Endometrium (tissue), 2 donors: Measurements from ENCODE around the gene PCDHA8.
"Not testable (repeated sequence)": the region's sequence is repeated elsewhere in the genome, so short reads cannot be mapped to it uniquely, and the experiment has no call there.

Source experiments
- FAIRE-seq: peaks from 2 replicates; lab custom pipeline; 2012; peaks lifted over from hg19 to GRCh38; lab: Jason Lieb, UNC
- donor health status: control.
- donor health status: control.

PCDHA8 gene

GRCh38 chr5:140829511-140830501 lies 11.2 kb upstream of the PCDHA8 start:
- FAIRE-seq, result not testable (repeated sequence)

GRCh38 chr5:140833993-140834392 lies 7.0 kb upstream of the PCDHA8 start, which contains the start of gene PCDHA7:
TSS of gene PCDHA7 (plus strand) at chr5:140834269. CDS start at chr5:140834384, 115 bp downstream.
- no peak for FAIRE-seq

DNA sequence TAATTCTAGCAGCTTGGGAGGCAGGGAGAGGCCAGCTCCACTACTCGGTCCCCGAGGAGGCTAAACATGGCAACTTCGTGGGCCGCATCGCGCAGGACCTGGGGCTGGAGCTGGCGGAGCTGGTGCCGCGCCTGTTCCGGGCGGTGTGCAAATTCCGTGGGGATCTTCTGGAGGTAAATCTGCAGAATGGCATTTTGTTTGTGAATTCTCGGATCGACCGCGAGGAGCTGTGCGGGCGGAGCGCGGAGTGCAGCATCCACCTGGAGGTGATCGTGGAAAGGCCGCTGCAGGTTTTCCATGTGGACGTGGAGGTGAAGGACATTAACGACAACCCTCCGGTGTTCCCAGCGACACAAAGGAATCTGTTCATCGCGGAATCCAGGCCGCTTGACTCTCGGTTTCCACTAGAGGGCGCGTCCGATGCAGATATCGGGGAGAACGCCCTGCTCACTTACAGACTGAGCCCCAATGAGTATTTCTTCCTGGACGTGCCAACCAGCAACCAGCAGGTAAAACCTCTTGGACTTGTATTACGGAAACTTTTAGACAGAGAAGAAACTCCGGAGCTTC lies 6.5 kb upstream of the PCDHA8 start:
- FAIRE-seq, result not testable (repeated sequence)

- no peak for FAIRE-seq
These were observed 5.1 kb upstream of the PCDHA8 start for GRCh38 chr5:140835622-140836510.

DNA sequence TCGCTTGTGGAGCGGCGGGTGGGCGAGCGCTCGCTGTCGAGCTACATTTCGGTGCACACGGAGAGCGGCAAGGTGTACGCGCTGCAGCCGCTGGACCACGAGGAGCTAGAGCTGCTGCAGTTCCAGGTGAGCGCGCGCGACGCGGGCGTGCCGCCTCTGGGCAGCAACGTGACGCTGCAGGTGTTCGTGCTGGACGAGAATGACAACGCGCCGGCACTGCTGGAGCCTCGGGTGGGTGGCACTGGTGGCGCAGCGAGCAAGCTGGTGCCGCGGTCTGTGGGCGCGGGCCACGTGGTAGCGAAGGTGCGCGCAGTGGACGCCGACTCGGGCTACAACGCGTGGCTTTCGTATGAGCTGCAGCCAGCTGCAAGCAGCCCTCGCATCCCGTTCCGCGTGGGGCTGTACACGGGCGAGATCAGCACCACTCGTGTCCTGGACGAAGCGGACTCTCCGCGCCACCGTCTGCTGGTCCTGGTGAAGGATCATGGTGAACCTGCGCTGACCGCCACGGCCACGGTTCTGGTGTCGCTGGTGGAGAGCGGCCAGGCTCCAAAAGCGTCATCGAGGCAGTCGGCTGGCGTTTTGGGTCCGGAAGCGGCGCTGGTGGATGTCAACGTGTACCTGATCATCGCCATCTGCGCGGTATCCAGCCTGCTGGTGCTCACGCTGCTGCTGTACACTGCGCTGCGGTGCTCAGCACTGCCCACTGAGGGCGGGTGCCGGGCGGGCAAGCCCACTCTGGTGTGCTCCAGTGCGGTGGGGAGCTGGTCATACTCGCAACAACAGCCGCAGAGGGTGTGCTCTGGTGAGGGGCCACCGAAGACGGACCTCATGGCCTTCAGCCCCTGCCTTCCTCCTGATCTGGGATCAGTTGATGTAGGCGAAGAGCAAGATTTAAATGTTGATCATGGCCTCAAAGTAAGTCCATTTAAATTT lies 2.1 kb downstream of the PCDHA8 start:
- no peak for FAIRE-seq

DNA sequence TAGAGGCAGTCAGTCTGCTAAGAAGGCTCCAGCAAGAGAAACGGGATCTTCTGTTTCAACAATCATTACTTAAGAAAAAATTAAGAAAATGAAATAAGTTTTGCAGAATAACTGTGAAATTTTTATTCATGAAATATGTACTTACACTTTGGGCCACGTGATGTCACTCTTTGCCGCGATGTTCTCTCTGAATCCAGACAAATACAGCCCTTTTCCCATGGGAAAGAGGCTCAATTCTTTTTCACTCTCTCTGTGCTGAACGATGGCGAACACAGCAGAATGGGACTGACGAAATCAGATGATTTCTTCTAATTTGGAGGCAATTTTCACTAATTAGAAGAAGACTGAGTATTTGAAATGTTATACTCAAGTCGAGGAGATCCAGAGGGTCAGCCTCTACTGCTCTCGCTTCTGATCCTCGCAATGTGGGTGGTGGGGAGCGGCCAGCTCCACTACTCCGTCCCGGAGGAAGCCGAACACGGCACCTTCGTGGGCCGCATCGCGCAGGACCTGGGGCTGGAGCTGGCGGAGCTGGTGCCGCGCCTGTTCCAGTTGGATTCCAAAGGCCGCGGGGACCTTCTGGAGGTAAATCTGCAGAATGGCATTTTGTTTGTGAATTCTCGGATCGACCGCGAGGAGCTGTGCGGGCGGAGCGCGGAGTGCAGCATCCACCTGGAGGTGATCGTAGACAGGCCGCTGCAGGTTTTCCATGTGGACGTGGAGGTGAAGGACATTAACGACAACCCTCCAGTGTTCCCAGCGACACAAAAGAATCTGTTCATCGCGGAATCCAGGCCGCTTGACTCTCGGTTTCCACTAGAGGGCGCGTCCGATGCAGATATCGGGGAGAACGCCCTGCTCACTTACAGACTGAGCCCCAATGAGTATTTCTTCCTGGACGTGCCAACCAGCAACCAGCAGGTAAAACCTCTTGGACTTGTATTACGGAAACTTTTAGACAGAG lies 7.4 kb downstream of the PCDHA8 start, which contains the start of gene PCDHA9:
Gene PCDHA9, plus strand, starts transcription at position 244 of the 964 bp plus-strand sequence. Its CDS starts 114 bp downstream, at position 358.
- FAIRE-seq, result not testable (repeated sequence)

DNA sequence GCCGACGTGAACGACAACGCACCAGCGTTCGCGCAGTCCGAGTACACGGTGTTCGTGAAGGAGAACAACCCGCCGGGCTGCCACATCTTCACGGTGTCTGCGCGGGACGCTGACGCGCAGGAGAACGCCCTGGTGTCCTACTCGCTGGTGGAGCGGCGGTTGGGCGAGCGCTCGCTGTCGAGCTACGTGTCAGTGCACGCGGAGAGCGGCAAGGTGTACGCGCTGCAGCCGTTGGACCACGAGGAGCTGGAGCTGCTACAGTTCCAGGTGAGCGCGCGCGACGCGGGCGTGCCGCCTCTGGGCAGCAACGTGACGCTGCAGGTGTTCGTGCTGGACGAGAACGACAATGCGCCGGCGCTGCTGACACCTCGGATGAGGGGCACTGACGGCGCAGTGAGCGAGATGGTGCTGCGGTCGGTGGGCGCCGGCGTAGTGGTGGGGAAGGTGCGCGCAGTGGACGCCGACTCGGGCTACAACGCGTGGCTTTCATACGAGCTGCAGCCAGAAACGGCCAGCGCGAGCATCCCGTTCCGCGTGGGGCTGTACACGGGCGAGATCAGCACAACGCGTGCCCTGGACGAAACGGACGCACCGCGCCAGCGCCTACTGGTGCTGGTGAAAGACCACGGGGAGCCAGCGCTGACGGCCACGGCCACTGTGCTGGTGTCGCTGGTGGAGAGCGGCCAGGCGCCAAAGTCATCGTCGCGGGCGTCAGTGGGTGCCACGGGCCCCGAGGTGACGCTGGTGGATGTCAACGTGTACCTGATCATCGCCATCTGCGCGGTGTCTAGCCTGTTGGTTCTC lies 9.0 kb downstream of the PCDHA8 start:
- not testable (repeated sequence) for FAIRE-seq

DNA sequence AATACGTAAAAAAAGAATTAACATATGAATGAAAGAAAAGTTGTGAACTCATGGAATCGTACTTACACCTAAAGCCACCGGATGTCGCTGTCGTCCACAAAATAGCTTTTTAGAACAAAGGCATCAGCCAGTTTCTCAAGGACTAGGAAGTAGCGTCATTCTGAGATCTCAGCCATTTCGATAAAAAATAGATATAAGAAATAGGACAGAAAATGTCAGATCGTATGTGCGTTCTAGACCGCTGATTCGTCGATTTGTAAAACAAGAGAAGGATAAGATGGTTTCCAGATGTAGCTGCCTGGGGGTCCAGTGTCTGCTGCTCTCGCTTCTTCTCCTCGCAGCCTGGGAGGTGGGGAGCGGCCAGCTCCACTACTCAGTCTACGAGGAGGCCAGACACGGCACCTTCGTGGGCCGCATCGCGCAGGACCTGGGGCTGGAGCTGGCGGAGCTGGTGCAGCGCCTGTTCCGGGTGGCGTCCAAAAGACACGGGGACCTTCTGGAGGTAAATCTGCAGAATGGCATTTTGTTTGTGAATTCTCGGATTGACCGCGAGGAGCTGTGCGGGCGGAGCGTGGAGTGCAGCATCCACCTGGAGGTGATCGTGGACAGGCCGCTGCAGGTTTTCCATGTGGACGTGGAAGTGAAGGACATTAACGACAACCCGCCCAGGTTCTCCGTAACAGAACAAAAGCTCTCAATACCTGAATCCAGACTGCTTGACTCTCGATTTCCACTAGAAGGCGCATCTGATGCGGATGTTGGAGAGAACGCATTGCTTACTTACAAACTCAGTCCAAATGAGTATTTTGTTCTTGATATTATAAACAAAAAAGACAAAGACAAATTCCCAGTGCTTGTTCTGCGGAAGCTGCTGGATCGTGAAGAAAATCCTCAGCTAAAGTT lies 15.0 kb downstream of the PCDHA8 start, which contains the start of gene PCDHA10:
Gene PCDHA10, plus strand, starts transcription at position 126 of the 903 bp plus-strand sequence. Its CDS starts 152 bp downstream, at position 278.
- FAIRE-seq, result no peak

GRCh38 chr5:140857177-140857986 lies 16.4 kb downstream of the PCDHA8 start:
- no peak for FAIRE-seq

GRCh38 chr5:140857987-140858240 lies 16.9 kb downstream of the PCDHA8 start:
- no peak for FAIRE-seq

DNA sequence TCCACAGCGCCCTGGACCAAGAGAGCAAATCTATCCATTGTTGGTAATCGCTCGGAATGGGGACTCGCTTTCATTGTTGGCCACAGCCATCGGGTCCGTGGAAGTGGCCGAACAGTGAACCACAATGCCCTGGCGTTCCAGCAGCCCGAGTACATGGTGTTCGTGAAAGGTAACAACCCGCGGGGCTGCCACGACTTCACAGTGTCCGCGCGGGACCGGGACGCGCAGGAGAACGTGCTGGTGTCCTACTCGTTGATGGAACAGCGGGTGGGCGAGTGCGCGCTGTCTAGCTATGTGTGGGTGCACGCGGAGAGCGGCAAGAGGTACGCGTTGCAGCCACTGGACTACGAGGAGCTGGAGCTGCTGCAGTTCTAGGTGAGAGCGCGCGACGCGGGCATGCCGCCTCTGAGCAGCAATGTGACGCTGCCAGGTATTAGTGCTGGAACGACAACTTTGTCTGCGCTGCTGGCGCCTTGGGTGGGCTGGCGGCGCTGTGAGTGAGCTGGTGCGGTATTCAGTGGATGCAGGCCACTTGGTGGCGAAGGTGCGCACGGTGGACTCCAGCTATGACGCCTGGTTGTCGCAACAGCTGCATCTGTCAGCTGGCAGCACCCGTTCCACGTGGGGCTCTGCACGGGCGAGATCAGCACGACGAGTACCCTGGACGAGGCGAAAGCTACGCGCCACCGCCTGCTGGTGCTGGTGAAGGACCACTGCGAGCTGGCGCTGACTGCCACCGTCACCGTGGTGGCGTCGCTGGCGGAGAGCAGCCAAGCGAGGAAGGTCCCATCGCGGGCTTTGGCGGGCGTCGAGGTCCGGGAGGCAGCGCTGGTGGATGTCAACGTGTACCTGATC lies 21.7 kb downstream of the PCDHA8 start:
- no peak for FAIRE-seq

- no peak for FAIRE-seq
These were observed 28.0 kb downstream of the PCDHA8 start, which contains the start of gene PCDHA11 for GRCh38 chr5:140868721-140869554. TSS of gene PCDHA11 (plus strand) at chr5:140868957. CDS start at chr5:140869104, 147 bp downstream.

- FAIRE-seq, result no peak
These were observed 28.5 kb downstream of the PCDHA8 start for GRCh38 chr5:140869555-140869886.

GRCh38 chr5:140870221-140871201 lies 29.5 kb downstream of the PCDHA8 start:
- no peak for FAIRE-seq
